Nephron progenitor cell (in vitro differentiated cells): Measurements from ENCODE around the gene SMPD1.

Experiments used
- DNase-seq: peaks from one replicate; pipeline ENCODE4 v3.0.0; 2021
- H3K27ac Mint-ChIP-seq: 2 replicates; pipeline ENCODE4 v1.8.0; 2021; ENCODE audit warnings: mild to moderate bottlenecking, moderate library complexity, mixed read lengths
- H3K27me3 Mint-ChIP-seq: 2 replicates; pipeline ENCODE4 v1.8.0; 2021; ENCODE audit warnings: mild to moderate bottlenecking, low read depth, mixed read lengths; ENCODE audit not compliant: poor library complexity
- H3K36me3 Mint-ChIP-seq: 2 replicates; pipeline ENCODE4 v1.8.0; 2021; ENCODE audit warnings: low read depth, mixed read lengths
- H3K4me1 Mint-ChIP-seq: 2 replicates; pipeline ENCODE4 v1.8.0; 2021; ENCODE audit warnings: mixed read lengths
- H3K4me3 Mint-ChIP-seq: 2 replicates; pipeline ENCODE4 v1.8.0; 2021; ENCODE audit warnings: mild to moderate bottlenecking, moderate library complexity, mixed read lengths
- H3K9me3 Mint-ChIP-seq: 2 replicates; pipeline ENCODE4 v1.8.0; 2021; ENCODE audit warnings: mild to moderate bottlenecking, moderate library complexity, mixed read lengths
- TF ChIP-seq, protein P1 (sequence below): fragments of 200-600 bp; sonication (generic); IDR thresholded peaks from 2 replicates; pipeline ENCODE4 v1.5.0; 2021; ENCODE audit warnings: antibody characterized with exemption

The SMPD1 gene

DNA sequence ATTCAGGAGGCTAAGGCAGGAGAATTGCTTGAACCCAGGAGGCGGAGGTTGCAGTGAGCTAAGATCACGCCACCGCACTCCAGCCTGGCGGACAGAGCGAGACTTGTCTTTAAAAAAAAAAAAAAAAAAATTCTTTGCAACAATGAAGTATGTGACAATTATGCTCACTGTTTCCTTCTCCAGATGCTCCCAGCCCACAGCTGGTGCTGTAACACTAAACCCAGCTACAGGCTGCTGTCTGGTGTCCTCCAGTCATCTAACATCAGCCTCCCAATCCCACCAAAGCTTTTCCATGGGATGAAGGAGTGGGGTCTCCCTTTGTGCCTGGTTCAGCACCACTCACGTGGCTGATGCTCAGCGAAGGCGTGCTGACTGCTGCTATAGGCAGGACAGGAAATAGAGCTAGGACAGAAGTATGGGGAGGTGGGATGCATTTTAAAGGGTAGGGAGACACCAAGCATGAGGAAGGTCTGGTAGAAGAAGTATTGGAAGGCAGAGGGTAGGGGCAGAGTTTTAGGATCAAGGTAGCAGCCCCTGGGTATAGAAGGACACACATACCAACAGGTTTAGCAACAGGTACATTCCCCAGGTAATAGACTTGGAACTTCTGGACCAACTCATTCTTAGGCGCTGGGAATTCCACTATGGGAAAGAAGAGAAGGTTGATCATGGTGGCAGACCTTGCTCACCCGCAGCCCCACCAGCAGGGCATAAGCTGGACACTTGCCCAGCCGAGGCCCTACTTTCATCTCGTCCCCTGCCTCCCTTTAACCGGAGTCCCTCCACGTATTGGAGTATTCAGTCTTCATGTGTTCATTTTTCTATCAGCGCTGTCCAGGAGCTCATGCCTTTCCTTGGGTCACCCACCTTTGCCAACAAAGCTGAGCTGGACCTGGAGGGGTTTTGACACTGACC, 10.4 kb downstream of the SMPD1 start:
- Mint-ChIP-seq H3K4me3 (no peak overlapping the region), H3K4me1 (peaks cover 20% of the 10 kb centered on the region), H3K27ac (no peak overlapping the region), H3K36me3 (peaks cover 39% of the 10 kb centered on the region), H3K9me3 (no peaks in the 10 kb centered on the region), H3K27me3 (no peaks in the 10 kb centered on the region)
- TF ChIP-seq, protein P1, sequence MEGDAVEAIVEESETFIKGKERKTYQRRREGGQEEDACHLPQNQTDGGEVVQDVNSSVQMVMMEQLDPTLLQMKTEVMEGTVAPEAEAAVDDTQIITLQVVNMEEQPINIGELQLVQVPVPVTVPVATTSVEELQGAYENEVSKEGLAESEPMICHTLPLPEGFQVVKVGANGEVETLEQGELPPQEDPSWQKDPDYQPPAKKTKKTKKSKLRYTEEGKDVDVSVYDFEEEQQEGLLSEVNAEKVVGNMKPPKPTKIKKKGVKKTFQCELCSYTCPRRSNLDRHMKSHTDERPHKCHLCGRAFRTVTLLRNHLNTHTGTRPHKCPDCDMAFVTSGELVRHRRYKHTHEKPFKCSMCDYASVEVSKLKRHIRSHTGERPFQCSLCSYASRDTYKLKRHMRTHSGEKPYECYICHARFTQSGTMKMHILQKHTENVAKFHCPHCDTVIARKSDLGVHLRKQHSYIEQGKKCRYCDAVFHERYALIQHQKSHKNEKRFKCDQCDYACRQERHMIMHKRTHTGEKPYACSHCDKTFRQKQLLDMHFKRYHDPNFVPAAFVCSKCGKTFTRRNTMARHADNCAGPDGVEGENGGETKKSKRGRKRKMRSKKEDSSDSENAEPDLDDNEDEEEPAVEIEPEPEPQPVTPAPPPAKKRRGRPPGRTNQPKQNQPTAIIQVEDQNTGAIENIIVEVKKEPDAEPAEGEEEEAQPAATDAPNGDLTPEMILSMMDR = no peak
- no peak for DNase-seq

DNA sequence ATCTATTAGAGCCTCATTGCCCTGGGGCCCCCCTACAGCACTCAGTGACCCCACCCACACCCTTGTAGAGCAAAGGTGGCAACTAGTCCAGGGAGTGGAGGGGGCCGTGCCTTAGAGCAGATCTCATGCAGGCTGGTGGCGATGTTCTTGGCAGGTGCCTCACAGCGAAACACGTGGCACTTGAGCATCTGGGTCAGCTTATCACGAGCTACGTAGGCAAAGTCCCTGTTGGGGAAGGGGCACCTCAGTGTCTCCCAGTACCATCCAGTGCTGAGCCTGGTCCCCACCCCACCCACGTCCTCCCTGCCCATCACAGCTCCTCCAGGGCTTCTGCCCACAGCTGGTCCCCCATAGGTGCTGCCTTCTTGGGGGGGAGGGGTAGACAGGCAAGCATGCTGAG, 11.2 kb downstream of the SMPD1 start:
- TF ChIP-seq, protein P1 = no peak
- H3K27me3 Mint-ChIP-seq = no peaks in the 10 kb centered on the region
- peaks cover 39% of the 10 kb centered on the region for H3K36me3 Mint-ChIP-seq
- no peak overlapping the region for H3K4me3 Mint-ChIP-seq
- H3K9me3 Mint-ChIP-seq = no peaks in the 10 kb centered on the region
- no peak for DNase-seq
- H3K27ac Mint-ChIP-seq = no peak overlapping the region
- H3K4me1 Mint-ChIP-seq = peaks cover 28% of the 10 kb centered on the region

DNA sequence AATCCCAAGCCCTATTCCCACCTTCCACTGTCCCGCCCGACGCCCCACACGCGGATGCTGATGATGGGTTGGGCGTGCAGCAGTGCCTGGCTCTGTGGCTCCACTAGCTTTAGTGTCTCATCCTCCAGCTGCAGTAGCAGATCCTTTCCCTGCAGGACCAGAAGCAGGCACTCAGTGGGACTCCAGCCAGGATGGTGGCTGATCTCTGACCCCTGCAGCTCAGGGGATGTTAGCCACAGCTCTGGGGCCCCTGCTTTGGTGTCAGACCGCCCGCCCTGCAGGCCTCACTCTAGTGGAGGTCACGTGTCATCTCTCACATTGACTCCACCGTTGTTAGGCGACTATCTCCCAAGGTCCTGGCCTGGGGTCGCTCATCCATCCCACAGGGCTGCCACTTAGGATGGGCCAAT, 11.8 kb downstream of the SMPD1 start:
- DNase-seq = no peak
- no peak overlapping the region for H3K27ac Mint-ChIP-seq
- peaks cover 30% of the 10 kb centered on the region for H3K4me1 Mint-ChIP-seq
- TF ChIP-seq, protein P1 = no peak
- H3K4me3 Mint-ChIP-seq = no peak overlapping the region
- H3K27me3 Mint-ChIP-seq = no peaks in the 10 kb centered on the region
- H3K9me3 Mint-ChIP-seq = no peaks in the 10 kb centered on the region
- H3K36me3 Mint-ChIP-seq = peaks cover 39% of the 10 kb centered on the region

DNA sequence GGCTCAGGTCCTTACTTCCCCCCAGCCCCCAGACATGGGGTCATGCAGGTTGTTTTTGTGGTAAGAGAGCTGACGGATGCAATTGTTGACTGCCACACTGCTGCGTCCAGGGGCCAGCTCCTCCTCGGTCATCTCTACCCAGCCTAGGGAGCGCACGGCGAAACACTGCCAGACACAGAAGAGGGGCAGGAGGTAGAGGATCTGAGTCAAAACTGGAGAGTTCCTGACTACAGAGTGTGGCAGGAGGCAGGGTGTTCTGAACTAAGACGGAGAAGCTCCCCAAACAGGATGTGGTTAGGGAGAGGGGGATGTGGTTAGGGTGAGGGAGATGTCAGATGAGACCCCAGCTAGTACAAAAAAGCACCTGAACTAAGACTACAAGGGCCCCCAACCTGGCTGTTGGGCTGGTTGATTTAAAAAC, 12.3 kb downstream of the SMPD1 start:
- Mint-ChIP-seq H3K4me3 (no peak overlapping the region), H3K4me1 (peaks cover 34% of the 10 kb centered on the region), H3K27ac (no peak overlapping the region), H3K27me3 (no peaks in the 10 kb centered on the region), H3K36me3 (peaks cover 39% of the 10 kb centered on the region), H3K9me3 (no peaks in the 10 kb centered on the region)
- TF ChIP-seq, protein P1 = no peak
- DNase-seq = no peak

DNA sequence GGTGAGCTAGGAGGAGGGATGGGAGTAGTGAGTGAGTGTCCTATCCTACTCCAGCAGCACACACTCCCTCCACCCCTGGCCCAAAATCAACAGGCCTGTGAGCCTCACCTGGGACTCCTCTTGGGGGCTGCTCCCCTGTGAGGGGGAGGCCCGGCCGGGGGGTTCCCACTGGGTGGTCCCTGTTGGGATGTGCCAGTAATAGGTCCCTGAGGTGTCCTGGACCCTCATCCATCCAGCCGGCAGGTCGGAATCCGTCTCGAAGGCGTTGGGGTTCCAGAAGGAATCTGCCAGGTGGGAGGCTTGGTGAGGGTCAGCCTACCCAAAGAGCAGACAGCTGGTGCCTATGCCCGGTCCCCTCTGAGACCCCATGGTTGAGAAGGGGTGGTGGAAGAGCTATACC, 13.3 kb downstream of the SMPD1 start:
- no peak overlapping the region for H3K27ac Mint-ChIP-seq
- H3K4me3 Mint-ChIP-seq = no peak overlapping the region
- H3K36me3 Mint-ChIP-seq = peaks cover 42% of the 10 kb centered on the region
- H3K9me3 Mint-ChIP-seq = no peaks in the 10 kb centered on the region
- peaks cover 34% of the 10 kb centered on the region for H3K4me1 Mint-ChIP-seq
- TF ChIP-seq, protein P1 = no peak
- DNase-seq = no peak
- no peaks in the 10 kb centered on the region for H3K27me3 Mint-ChIP-seq
